Right cardiac atrium (tissue), 5 donors: Measurements from ENCODE around the gene ASCC1. TPM values are rescaled to one million over a fixed set of nuclear protein-coding genes. Genes with fewer than 3 reads are reported as not detected.

ENCODE experiments used
- ATAC-seq, 2 donors: fragments of 200-7000 bp; cut with Tn5 transposase; one replicate each; pipeline versions ENCODE4 v1.8.0 to v1.9.1; 2020; ENCODE audit warnings: moderate library complexity in 2 of 2, mild to moderate bottlenecking in 1 of 2
- DNase-seq, 3 donors: peaks; one replicate each; pipeline ENCODE4 v3.0.0-alpha.2; 2020
- H3K27ac ChIP-seq: one replicate; pipeline ENCODE4 v1.5.1; 2013; ENCODE audit warnings: mild to moderate bottlenecking, low read length, control low read depth, moderate library complexity
- H3K27me3 ChIP-seq: one replicate; pipeline ENCODE4 v1.6.1; 2013; ENCODE audit not compliant: control insufficient read depth, insufficient read depth
- H3K4me1 ChIP-seq: one replicate; pipeline ENCODE4 v1.6.1; 2013; ENCODE audit warnings: low read length; ENCODE audit not compliant: control insufficient read depth, insufficient read depth
- H3K4me3 ChIP-seq: one replicate; pipeline ENCODE4 v1.5.1; 2013; ENCODE audit warnings: low read length, control low read depth
- H3K9me3 ChIP-seq: one replicate; pipeline ENCODE4 v1.6.1; 2013; ENCODE audit warnings: low read length; ENCODE audit not compliant: control insufficient read depth
- WGBS: extraction: QIAGEN DNeasy Blood & Tissue Kit; methylation state at CpG from one replicate; pipeline ENCODE4 v1.1.7; 2013; 5-methylcytosine and 5-hydroxymethylcytosine counted together
- intact Hi-C, 4 donors: fragments of 100-400 bp; cut with DNase I; formaldehyde crosslinking; loops; one replicate each; pipeline versions ENCODE4 v1.11.0 to v1.14.0; 2022 to 2023
- polyA plus RNA-seq: library from polyadenylated mRNA; stranded (reverse); fragments of 200-250 nt; gene quantifications from one replicate; pipeline ENCODE4 v1.2.3, GENCODE V29; 2013
- total RNA-seq, 4 donors: library from RNA; stranded (reverse); fragmentation: NEBNext Ultra II Directional; extraction: Animal tissue kit (Norgen Biotek cat#: 25700); gene quantifications; one replicate each; pipeline ENCODE4 v1.2.1, GENCODE V29; 2021
- donor health status: healthy with polysubstance abuse.
- donor health status: DM: no; HTN: yes; CAD: no.
- donor health status: DM: no; HTN: no; CAD: no.
- donor health status: DM: no; HTN: yes; CAD: no; lungs with severe emphysema.
- donor health status: DM: yes; HTN: yes; CAD: no.

The ASCC1 gene
- total and polyA plus RNA-seq, 5 donors = 26.0 to 37.9 (median 31.6) TPM

- ATAC-seq (peak; percentile 39 to 61), DNase-seq (no peak)
- 52% methylated on average over 3 of the region's 3 CpGs for WGBS
- Histone ChIP-seq H3K4me1 (no peaks in the 10 kb centered on the region), H3K4me3 (peak overlapping the region; percentile 25), H3K27me3 (no peaks in the 10 kb centered on the region), H3K27ac (peak overlapping the region; percentile 78), H3K9me3 (no peaks in the 10 kb centered on the region)
- intact Hi-C loops = no loop called here
These were observed 29.1 kb downstream of the ASCC1 start for GRCh38 chr10:72186982-72187330.

GRCh38 chr10:72186258-72186981, 29.7 kb downstream of the ASCC1 start:
- H3K4me1 ChIP-seq = no peaks in the 10 kb centered on the region
- H3K9me3 ChIP-seq = no peaks in the 10 kb centered on the region
- H3K4me3 ChIP-seq = peak overlapping the region; percentile 25
- no peaks in the 10 kb centered on the region for H3K27me3 ChIP-seq
- DNase-seq (peak in 2 of 3 donors; percentile 24 to 63), ATAC-seq (peak; percentile 96 to 98)
- 33% methylated on average over 7 of the region's 7 CpGs for WGBS
- H3K27ac ChIP-seq = peak overlapping the region; percentile 78
- intact Hi-C loops = no loop called here

GRCh38 chr10:72184156-72184555, 31.9 kb downstream of the ASCC1 start:
- DNase-seq (no peak), ATAC-seq (no peak)
- no peak overlapping the region for H3K4me3 ChIP-seq
- intact Hi-C loops = no loop called here
- no peak overlapping the region for H3K27ac ChIP-seq
- H3K27me3 ChIP-seq = no peaks in the 10 kb centered on the region
- WGBS = 99% methylated on average over 2 of the region's 2 CpGs
- H3K9me3 ChIP-seq = no peaks in the 10 kb centered on the region
- H3K4me1 ChIP-seq = no peaks in the 10 kb centered on the region

- no peak overlapping the region for H3K27ac ChIP-seq
- 86% methylated on average over 2 of the region's 2 CpGs for WGBS
These were observed 38.6 kb downstream of the ASCC1 start for GRCh38 chr10:72177454-72177853.

GRCh38 chr10:72176701-72177100, 39.4 kb downstream of the ASCC1 start:
- Histone ChIP-seq H3K9me3 (no peaks in the 10 kb centered on the region), H3K27me3 (no peaks in the 10 kb centered on the region), H3K4me3 (no peak overlapping the region), H3K27ac (no peak overlapping the region), H3K4me1 (peaks cover 4% of the 10 kb centered on the region)
- peak; percentile 85 to 86 for ATAC-seq
- peak in 2 of 3 donors; percentile 56 to 60 for DNase-seq
- intact Hi-C loops = no loop called here
- 70% methylated on average over 2 of the region's 2 CpGs for WGBS

More at GRCh38 chr10:72177454-72177853, 38.6 kb downstream of the ASCC1 start:
- Histone ChIP-seq H3K9me3 (no peaks in the 10 kb centered on the region), H3K4me1 (peaks cover 4% of the 10 kb centered on the region), H3K27me3 (no peaks in the 10 kb centered on the region), H3K4me3 (no peak overlapping the region)
- ATAC-seq (no peak), DNase-seq (no peak)
- intact Hi-C loops = no loop called here

- peak overlapping the region; percentile 68 for H3K27ac ChIP-seq
- H3K4me1 ChIP-seq = peaks cover 4% of the 10 kb centered on the region
- no peaks in the 10 kb centered on the region for H3K27me3 ChIP-seq
- no peak for DNase-seq
- intact Hi-C loops = no loop called here
- no peak for ATAC-seq
- no peaks in the 10 kb centered on the region for H3K9me3 ChIP-seq
- 46% methylated on average over 1 of the region's 1 CpG for WGBS
- H3K4me3 ChIP-seq = no peak overlapping the region
These were observed 40.9 kb downstream of the ASCC1 start for GRCh38 chr10:72175149-72175548.

GRCh38 chr10:72174297-72174662, 41.8 kb downstream of the ASCC1 start:
- DNase-seq (no peak), ATAC-seq (no peak)
- peaks cover 7% of the 10 kb centered on the region for H3K4me1 ChIP-seq
- H3K27me3 ChIP-seq = no peaks in the 10 kb centered on the region
- no peak overlapping the region for H3K4me3 ChIP-seq
- no peaks in the 10 kb centered on the region for H3K9me3 ChIP-seq
- intact Hi-C loops = no loop called here
- H3K27ac ChIP-seq = peak overlapping the region; percentile 80

GRCh38 chr10:72173619-72174296, 42.3 kb downstream of the ASCC1 start:
- Histone ChIP-seq H3K4me1 (peaks cover 7% of the 10 kb centered on the region), H3K4me3 (no peak overlapping the region), H3K27me3 (no peaks in the 10 kb centered on the region), H3K9me3 (no peaks in the 10 kb centered on the region), H3K27ac (peak overlapping the region; percentile 80)
- 78% methylated on average over 7 of the region's 7 CpGs for WGBS
- DNase-seq (no peak), ATAC-seq (no peak)
- intact Hi-C loops = no loop called here

GRCh38 chr10:72173262-72173618, 42.8 kb downstream of the ASCC1 start:
- peaks cover 7% of the 10 kb centered on the region for H3K4me1 ChIP-seq
- H3K27me3 ChIP-seq = no peaks in the 10 kb centered on the region
- H3K27ac ChIP-seq = peak overlapping the region; percentile 62
- no peak overlapping the region for H3K4me3 ChIP-seq
- no peak for ATAC-seq
- intact Hi-C loops = no loop called here
- 80% methylated on average over 3 of the region's 3 CpGs for WGBS
- no peak for DNase-seq
- no peaks in the 10 kb centered on the region for H3K9me3 ChIP-seq

GRCh38 chr10:72171175-72171630, 44.9 kb downstream of the ASCC1 start:
- intact Hi-C loops = no loop called here
- DNase-seq = no peak
- no peaks in the 10 kb centered on the region for H3K9me3 ChIP-seq
- H3K4me3 ChIP-seq = no peak overlapping the region
- peaks cover 7% of the 10 kb centered on the region for H3K4me1 ChIP-seq
- peak; percentile 42 to 80 for ATAC-seq
- 74% methylated on average over 7 of the region's 7 CpGs for WGBS
- peak overlapping the region; percentile 37 for H3K27ac ChIP-seq
- H3K27me3 ChIP-seq = no peaks in the 10 kb centered on the region

GRCh38 chr10:72170733-72171132, 45.3 kb downstream of the ASCC1 start:
- DNase-seq (no peak), ATAC-seq (no peak)
- 88% methylated on average over 4 of the region's 4 CpGs for WGBS
- intact Hi-C loops = no loop called here
- no peak overlapping the region for H3K27ac ChIP-seq
- H3K9me3 ChIP-seq = no peaks in the 10 kb centered on the region
- H3K27me3 ChIP-seq = no peaks in the 10 kb centered on the region
- H3K4me3 ChIP-seq = no peak overlapping the region
- peaks cover 10% of the 10 kb centered on the region for H3K4me1 ChIP-seq
